Measurements from ENCODE around the gene ATP6V0A1.
A peak's percentile ranks its signal among the peaks of the same experiment; 100 is the strongest.
"Not testable (repeated sequence)": the region's sequence is repeated elsewhere in the genome, so short reads cannot be mapped to it uniquely, and the experiment has no call there.

The ATP6V0A1 gene

GRCh38 chr17:42537826-42538451 lies 79.3 kb downstream of the ATP6V0A1 start:
- Histone ChIP-seq H3K36me3 (ENCODE audit: control insufficient read depth, insufficient read depth, low read length) (no peaks in the 10 kb centered on the region), H2BK120ac (ENCODE audit: low read depth, low read length) (no peak overlapping the region), H3K4me3 (ENCODE audit: low read length) (no peak overlapping the region), H3K27ac (ENCODE audit: low read depth, low read length) (no peak overlapping the region), H3K18ac (ENCODE audit: low read length) (no peak overlapping the region), H3K79me1 (ENCODE audit: low read length) (peaks cover 3% of the 10 kb centered on the region), H3K27me3 (ENCODE audit: insufficient read depth, low read length, poor library complexity) (no peaks in the 10 kb centered on the region), H3K4ac (ENCODE audit: low read depth, low read length) (no peak overlapping the region), H4K8ac (ENCODE audit: low read depth, low read length) (no peak overlapping the region), H3K79me2 (ENCODE audit: control insufficient read depth, insufficient read depth, low read length) (peaks cover 2% of the 10 kb centered on the region), H3K23ac (ENCODE audit: low read length) (no peak overlapping the region), H3K4me1 (ENCODE audit: control insufficient read depth, low read depth, low read length) (peaks cover 3% of the 10 kb centered on the region), H3K56ac (ENCODE audit: low read length) (peak overlapping the region; percentile 44), H4K5ac (ENCODE audit: low read length) (no peak overlapping the region), H2AK5ac (ENCODE audit: low read length) (no peak overlapping the region), H2BK5ac (ENCODE audit: low read length) (no peak overlapping the region), H3K4me2 (ENCODE audit: low read length) (no peak overlapping the region), H3K9ac (ENCODE audit: low read length) (peak overlapping the region; percentile 9), H2BK15ac (replicated peaks; ENCODE audit: low read depth) (no peak overlapping the region)
- WGBS (ENCODE audit: extremely low coverage, insufficient coverage, low lambda C conversion rate), result no CpG with 5 or more reads among the region's 5 CpGs
- DNase-seq, result no peak

DNA sequence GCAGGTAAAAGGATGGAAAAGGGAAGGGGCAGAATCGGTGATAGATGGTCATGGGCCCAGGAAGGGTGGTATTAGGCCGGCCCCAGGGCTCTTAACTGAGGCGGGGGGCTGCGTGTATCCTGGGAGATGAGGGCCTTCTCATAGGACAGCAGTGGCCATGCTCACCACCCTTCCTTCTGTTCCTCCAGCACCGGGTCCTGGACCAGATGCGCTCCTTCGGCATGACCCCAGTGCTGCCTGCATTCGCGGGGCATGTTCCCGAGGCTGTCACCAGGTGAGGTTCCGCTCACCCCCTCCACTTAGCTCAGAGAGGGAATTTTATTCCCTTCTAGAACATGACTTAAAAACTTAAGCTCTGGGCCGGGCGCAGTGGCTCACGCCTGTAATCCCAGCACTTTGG lies 79.8 kb downstream of the ATP6V0A1 start:
- DNase-seq, result no peak

DNA sequence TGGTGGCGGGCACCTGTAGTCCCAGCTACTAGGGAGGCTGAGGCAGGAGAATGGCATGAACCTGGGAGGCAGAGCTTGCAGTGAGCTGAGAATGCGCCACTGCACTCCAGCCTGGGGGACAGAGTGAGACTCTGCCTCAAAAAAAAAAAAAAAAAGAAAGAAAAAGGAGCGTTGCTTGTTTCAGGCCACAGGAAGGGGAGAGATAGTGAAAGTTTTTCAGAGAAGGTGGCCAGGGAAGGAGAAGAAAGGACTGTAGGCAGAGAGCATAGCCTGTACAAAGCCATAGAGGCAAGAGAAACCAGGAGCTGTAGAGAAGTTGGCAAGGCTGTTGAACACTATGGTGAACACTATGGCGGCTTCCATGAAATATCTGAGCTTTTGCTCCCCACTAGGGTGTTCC lies 81.9 kb downstream of the ATP6V0A1 start:
- not testable (repeated sequence) for H3K27ac ChIP-seq (ENCODE audit: low read depth, low read length)
- no CpG with 5 or more reads among the region's 4 CpGs for whole genome bisulfite sequencing (ENCODE audit: extremely low coverage, insufficient coverage, low lambda C conversion rate)

More for the DNA sequence above, 79.8 kb downstream of the ATP6V0A1 start:
- no peak overlapping the region for H4K5ac ChIP-seq (ENCODE audit: low read length)
- H3K36me3 ChIP-seq (ENCODE audit: control insufficient read depth, insufficient read depth, low read length), result no peaks in the 10 kb centered on the region
- H3K23ac ChIP-seq (ENCODE audit: low read length), result no peak overlapping the region
- H3K79me1 ChIP-seq (ENCODE audit: low read length), result peaks cover 3% of the 10 kb centered on the region
- H3K4ac ChIP-seq (ENCODE audit: low read depth, low read length), result no peak overlapping the region
- no peaks in the 10 kb centered on the region for H3K27me3 ChIP-seq (ENCODE audit: insufficient read depth, low read length, poor library complexity)
- no peak overlapping the region for H2BK120ac ChIP-seq (ENCODE audit: low read depth, low read length)
- no peak overlapping the region for H3K27ac ChIP-seq (ENCODE audit: low read depth, low read length)
- H3K4me3 ChIP-seq (ENCODE audit: low read length), result no peak overlapping the region
- no peak overlapping the region for H2BK5ac ChIP-seq (ENCODE audit: low read length)
- no peak overlapping the region for H2AK5ac ChIP-seq (ENCODE audit: low read length)
- H3K79me2 ChIP-seq (ENCODE audit: control insufficient read depth, insufficient read depth, low read length), result peaks cover 2% of the 10 kb centered on the region
- H3K4me2 ChIP-seq (ENCODE audit: low read length), result no peak overlapping the region
- H2BK15ac ChIP-seq (replicated peaks; ENCODE audit: low read depth), result no peak overlapping the region
- H3K56ac ChIP-seq (ENCODE audit: low read length), result no peak overlapping the region
- no peak overlapping the region for H4K8ac ChIP-seq (ENCODE audit: low read depth, low read length)
- no peak overlapping the region for H3K18ac ChIP-seq (ENCODE audit: low read length)
- WGBS (ENCODE audit: extremely low coverage, insufficient coverage, low lambda C conversion rate), result no CpG with 5 or more reads among the region's 14 CpGs
- H3K9ac ChIP-seq (ENCODE audit: low read length), result no peak overlapping the region
- peaks cover 3% of the 10 kb centered on the region for H3K4me1 ChIP-seq (ENCODE audit: control insufficient read depth, low read depth, low read length)

DNA sequence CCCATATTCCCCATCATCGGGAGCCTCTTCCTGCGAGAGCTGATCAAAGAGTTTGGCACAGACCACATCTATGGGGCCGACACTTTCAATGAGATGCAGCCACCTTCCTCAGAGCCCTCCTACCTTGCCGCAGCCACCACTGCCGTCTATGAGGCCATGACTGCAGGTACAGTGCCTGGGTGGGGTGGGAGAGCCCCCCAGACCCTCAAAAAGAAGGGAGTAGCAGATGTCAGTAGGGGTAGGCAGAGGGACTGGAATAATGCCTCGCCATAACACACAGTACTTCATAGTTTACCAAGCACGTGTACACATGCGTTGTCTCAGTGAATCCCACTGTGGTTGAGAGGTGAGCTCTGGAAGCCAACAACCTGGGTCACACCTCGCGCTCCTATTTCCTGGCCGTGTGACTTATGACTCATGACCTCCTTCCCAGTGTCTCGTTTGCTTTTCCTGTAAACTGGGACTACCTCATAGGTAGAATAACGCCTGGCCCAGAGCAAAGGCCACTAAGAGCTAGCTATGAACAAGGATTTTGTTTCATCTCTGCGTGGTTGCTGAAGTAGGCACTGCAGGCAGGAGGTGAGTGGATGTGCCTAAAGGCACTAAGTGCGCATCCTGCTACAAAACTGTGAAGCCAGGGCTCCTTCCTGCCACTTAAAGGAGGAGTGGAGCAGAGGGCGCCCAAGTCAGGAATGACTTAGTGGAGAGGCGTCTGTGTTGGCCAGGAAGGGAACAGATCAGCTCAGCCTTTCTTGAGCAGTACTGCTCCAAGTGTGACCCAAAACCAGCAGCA lies 82.6 kb downstream of the ATP6V0A1 start:
- H3K4ac ChIP-seq (ENCODE audit: low read depth, low read length), result no peak overlapping the region
- H3K36me3 ChIP-seq (ENCODE audit: control insufficient read depth, insufficient read depth, low read length), result no peaks in the 10 kb centered on the region
- no peak overlapping the region for H3K23ac ChIP-seq (ENCODE audit: low read length)
- no peak overlapping the region for H4K5ac ChIP-seq (ENCODE audit: low read length)
- no peak overlapping the region for H3K27ac ChIP-seq (ENCODE audit: low read depth, low read length)
- no peaks in the 10 kb centered on the region for H3K27me3 ChIP-seq (ENCODE audit: insufficient read depth, low read length, poor library complexity)
- H2AK5ac ChIP-seq (ENCODE audit: low read length), result no peak overlapping the region
- no CpG with 5 or more reads among the region's 17 CpGs for WGBS (ENCODE audit: extremely low coverage, insufficient coverage, low lambda C conversion rate)
- no peak for DNase-seq
- no peak overlapping the region for H2BK5ac ChIP-seq (ENCODE audit: low read length)
- H2BK15ac ChIP-seq (replicated peaks; ENCODE audit: low read depth), result no peak overlapping the region
- H3K56ac ChIP-seq (ENCODE audit: low read length), result peak overlapping the region; percentile 15
- H3K9ac ChIP-seq (ENCODE audit: low read length), result no peak overlapping the region
- no peak overlapping the region for H3K18ac ChIP-seq (ENCODE audit: low read length)
- no peak overlapping the region for H2BK120ac ChIP-seq (ENCODE audit: low read depth, low read length)
- H3K79me1 ChIP-seq (ENCODE audit: low read length), result peaks cover 3% of the 10 kb centered on the region
- no peaks in the 10 kb centered on the region for H3K4me1 ChIP-seq (ENCODE audit: control insufficient read depth, low read depth, low read length)
- H4K8ac ChIP-seq (ENCODE audit: low read depth, low read length), result no peak overlapping the region
- peaks cover 2% of the 10 kb centered on the region for H3K79me2 ChIP-seq (ENCODE audit: control insufficient read depth, insufficient read depth, low read length)
- no peak overlapping the region for H3K4me3 ChIP-seq (ENCODE audit: low read length)
- H3K4me2 ChIP-seq (ENCODE audit: low read length), result no peak overlapping the region

More for the DNA sequence above, 81.9 kb downstream of the ATP6V0A1 start:
- not testable (repeated sequence) for H3K36me3 ChIP-seq (ENCODE audit: control insufficient read depth, insufficient read depth, low read length); H3K79me2 ChIP-seq (ENCODE audit: control insufficient read depth, insufficient read depth, low read length); H3K56ac ChIP-seq (ENCODE audit: low read length); H2BK15ac ChIP-seq (replicated peaks; ENCODE audit: low read depth); H2BK5ac ChIP-seq (ENCODE audit: low read length); H2BK120ac ChIP-seq (ENCODE audit: low read depth, low read length); H4K5ac ChIP-seq (ENCODE audit: low read length); H3K23ac ChIP-seq (ENCODE audit: low read length); H3K4ac ChIP-seq (ENCODE audit: low read depth, low read length); H3K18ac ChIP-seq (ENCODE audit: low read length); H3K4me1 ChIP-seq (ENCODE audit: control insufficient read depth, low read depth, low read length); H3K4me2 ChIP-seq (ENCODE audit: low read length); H3K27me3 ChIP-seq (ENCODE audit: insufficient read depth, low read length, poor library complexity); DNase-seq; H3K9ac ChIP-seq (ENCODE audit: low read length); H2AK5ac ChIP-seq (ENCODE audit: low read length); H3K4me3 ChIP-seq (ENCODE audit: low read length); H3K79me1 ChIP-seq (ENCODE audit: low read length); H4K8ac ChIP-seq (ENCODE audit: low read depth, low read length)

GRCh38 chr17:42543190-42544079 lies 84.8 kb downstream of the ATP6V0A1 start:
- H2AK5ac ChIP-seq (ENCODE audit: low read length), result no peak overlapping the region
- no peaks in the 10 kb centered on the region for H3K36me3 ChIP-seq (ENCODE audit: control insufficient read depth, insufficient read depth, low read length)
- no peak overlapping the region for H3K27ac ChIP-seq (ENCODE audit: low read depth, low read length)
- H3K9ac ChIP-seq (ENCODE audit: low read length), result no peak overlapping the region
- no peak overlapping the region for H3K4me2 ChIP-seq (ENCODE audit: low read length)
- no CpG with 5 or more reads among the region's 39 CpGs for WGBS (ENCODE audit: extremely low coverage, insufficient coverage, low lambda C conversion rate)
- H3K18ac ChIP-seq (ENCODE audit: low read length), result no peak overlapping the region
- H3K79me2 ChIP-seq (ENCODE audit: control insufficient read depth, insufficient read depth, low read length), result no peaks in the 10 kb centered on the region
- no peaks in the 10 kb centered on the region for H3K79me1 ChIP-seq (ENCODE audit: low read length)
- H2BK120ac ChIP-seq (ENCODE audit: low read depth, low read length), result no peak overlapping the region
- H3K56ac ChIP-seq (ENCODE audit: low read length), result no peak overlapping the region
- H4K8ac ChIP-seq (ENCODE audit: low read depth, low read length), result no peak overlapping the region
- H3K27me3 ChIP-seq (ENCODE audit: insufficient read depth, low read length, poor library complexity), result no peaks in the 10 kb centered on the region
- H2BK5ac ChIP-seq (ENCODE audit: low read length), result no peak overlapping the region
- no peaks in the 10 kb centered on the region for H3K4me1 ChIP-seq (ENCODE audit: control insufficient read depth, low read depth, low read length)
- no peak overlapping the region for H4K5ac ChIP-seq (ENCODE audit: low read length)
- no peak overlapping the region for H3K23ac ChIP-seq (ENCODE audit: low read length)
- DNase-seq, result no peak
- no peak overlapping the region for H3K4ac ChIP-seq (ENCODE audit: low read depth, low read length)
- H2BK15ac ChIP-seq (replicated peaks; ENCODE audit: low read depth), result no peak overlapping the region
- H3K4me3 ChIP-seq (ENCODE audit: low read length), result no peak overlapping the region
